Esophagus mucosa (tissue), 1 donor: ENCODE data around the gene HNF1A. TPM values are rescaled to one million over a fixed set of nuclear protein-coding genes. Genes with fewer than 3 reads are reported as not detected.
A peak's percentile ranks its signal among the peaks of the same experiment; 100 is the strongest.
"Not testable (repeated sequence)": the region's sequence is repeated elsewhere in the genome, so short reads cannot be mapped to it uniquely, and the experiment has no call there.

ENCODE experiments used
- ATAC-seq: fragments of 200-7000 bp; cut with Tn5 transposase; one replicate; pipeline ENCODE4 v1.9.1; 2020
- total RNA-seq: library from RNA; stranded (reverse); gene quantifications from one replicate; pipeline ENCODE4 v1.2.4, GENCODE V29; 2023
- donor health status: DM: yes; HTN: yes; CAD: no.

HNF1A gene
- total RNA-seq, 1 donor from 2014 or later: not detected

DNA sequence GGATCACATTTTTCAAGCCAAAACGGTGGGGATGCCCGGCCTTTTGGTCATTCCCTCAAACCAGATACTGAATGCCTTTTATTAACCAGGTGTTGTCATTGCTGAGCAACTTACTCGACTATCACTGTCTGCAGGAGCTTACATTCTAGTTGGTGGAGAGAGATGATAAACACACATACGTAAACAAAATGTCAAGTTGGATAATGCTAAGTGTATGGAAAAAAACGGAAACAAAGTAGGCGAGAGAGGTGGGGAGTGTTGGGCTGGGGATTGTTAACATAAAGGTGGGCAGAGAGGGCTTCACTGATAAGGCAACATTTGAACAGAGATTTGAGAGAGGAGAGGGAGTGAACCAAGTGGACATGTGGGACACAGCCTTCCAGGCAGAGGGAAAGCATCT lies 33.5 kb downstream of the HNF1A start:
- ATAC-seq: no peak

DNA sequence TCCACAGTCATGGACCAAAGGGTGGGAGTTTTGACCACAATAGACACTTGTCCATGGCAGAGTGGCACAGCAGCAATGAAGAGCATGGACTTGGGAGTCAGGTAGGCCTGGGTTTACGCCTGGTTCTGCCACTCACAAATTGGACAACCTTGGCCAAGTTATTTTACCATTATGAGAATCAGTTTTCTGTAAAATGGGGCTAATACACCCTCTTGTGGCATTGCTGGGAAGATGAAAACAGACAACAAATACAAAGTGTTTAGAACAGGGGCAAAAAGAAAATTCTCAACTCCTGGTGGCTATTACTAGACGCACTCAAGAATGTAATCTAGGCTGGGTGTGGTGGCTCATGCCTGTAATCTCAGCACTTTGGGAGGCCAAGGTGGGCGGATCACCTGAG lies 35.4 kb downstream of the HNF1A start:
- ATAC-seq: no peak

DNA sequence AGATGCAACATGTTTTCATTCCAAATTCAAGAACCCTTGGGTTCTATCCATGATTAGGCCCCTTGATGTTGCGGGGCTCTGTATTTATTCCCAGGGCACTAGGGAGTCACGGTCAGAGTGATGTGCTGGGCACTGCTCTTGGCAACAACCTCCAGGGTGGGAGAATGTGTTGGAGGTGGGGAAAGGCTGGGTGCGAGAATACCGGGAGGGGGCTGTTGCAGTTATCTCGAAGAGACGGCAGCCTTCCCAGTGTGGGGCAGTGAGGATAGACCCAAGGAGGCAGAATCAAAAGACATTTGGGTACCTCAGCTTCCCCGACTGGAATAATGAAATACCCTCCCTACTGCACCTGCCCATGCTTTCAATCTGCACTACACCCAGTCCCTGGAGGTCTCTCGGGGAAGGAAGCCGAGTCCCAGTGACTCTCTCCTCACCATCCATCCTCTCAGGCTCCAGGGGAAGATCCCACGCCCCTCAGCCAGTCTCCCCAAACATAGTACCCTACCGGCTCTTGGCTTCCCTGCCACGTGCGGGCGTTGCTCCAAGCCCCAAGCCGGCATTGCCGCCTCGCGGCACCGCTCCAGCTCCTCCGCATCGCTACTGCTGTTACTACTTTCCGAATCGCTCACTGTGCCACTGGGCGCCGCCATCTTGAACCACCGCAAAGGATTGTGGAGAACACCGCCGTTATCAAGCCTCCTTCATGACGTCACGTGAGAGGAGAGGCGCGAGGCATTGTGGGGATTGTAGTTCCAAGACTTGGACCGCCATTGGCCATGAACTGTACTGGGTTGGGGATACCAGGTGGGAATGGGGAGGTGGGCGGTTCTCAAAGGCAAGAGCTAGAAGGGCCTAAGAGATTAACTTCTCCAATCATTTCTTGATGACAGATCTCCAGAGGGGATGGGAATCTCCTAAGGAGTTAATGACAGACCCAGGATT lies 37.8 kb downstream of the HNF1A start, which contains the start of gene C12orf43:
Gene C12orf43, minus strand, starts transcription at position 663 of the 942 bp plus-strand sequence. Its CDS starts 13 bp downstream, at position 650.
- ATAC-seq: peak; percentile 96

DNA sequence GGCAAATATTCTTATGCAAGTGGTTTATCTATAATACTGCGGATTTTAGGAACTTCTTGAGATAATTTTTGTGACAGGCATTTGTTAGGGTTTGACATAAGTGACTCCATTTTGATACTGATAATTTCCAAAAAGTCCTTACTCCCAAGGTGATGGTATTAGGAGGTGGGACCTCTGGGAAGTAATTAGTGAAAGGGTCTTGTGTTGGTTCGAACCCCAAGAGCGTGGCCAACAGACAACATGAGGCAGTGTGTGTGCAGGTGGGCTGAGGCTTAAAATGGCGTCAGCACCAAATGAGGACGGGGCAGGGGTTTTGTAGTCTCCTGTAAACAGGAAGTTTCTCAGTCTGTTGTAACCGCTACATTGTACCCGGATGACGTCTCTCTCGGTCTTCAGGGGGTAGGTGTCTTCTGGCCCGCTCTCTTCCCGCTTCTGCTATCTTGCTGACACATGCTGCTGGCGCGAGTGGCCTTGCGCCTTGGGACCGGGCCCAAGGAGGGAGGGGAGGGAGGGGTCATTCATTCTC lies 39.7 kb downstream of the HNF1A start:
- no peak for ATAC-seq

DNA sequence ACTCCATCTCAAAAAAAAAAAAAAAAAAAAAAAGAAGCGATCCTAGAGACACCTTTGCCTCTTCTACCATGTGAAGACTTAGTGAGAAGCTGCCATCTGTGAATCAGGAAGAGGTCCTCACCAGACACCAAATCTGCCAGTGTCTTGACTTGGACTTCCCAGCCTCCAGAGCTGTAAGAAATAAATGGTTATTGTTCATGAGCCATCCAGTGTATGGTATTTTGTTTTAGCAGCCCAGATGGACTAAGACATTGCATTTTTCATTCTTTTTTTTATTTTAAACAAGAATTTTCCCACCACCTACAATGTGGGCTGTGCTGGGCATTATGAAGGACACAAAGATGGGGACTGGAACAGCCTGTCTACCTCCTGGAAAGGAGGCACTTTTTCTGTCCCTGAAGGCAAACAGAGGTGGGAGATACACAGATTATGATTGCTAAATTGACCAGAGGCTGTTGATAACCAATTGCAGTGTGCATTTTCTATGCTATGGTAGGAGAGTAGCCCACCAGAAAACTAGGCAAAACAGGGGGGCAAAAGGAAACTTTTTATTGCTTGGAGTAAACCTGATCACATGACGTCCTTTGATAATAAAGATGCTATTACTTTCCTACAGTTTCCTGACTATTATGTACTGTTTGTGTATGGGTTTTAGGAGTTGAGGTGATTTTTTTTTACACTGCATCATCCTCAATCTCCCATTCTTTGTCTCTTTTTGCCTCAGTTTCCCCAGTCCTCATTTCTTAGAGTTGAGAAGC lies 40.7 kb downstream of the HNF1A start:
- ATAC-seq: no peak

DNA sequence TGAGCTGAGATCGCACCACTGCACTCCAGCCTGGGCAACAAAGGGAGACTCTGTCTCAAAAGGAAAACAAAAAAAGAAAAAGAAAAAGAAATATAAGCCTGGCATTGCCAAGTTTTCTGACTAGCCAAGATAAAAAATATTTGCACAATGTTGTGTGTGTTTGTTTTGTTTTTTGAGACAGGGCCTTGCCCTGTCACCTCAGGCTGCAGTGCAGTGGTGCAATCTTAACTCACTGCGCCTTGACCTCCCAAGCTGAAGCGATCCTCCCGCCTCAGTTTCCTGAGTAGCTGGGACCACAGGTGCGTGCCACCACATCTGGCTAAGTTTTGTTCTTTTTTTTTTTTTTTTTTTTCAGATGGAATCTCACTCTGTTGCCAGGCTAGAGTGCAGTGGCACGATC lies 43.4 kb downstream of the HNF1A start:
- no peak for ATAC-seq

DNA sequence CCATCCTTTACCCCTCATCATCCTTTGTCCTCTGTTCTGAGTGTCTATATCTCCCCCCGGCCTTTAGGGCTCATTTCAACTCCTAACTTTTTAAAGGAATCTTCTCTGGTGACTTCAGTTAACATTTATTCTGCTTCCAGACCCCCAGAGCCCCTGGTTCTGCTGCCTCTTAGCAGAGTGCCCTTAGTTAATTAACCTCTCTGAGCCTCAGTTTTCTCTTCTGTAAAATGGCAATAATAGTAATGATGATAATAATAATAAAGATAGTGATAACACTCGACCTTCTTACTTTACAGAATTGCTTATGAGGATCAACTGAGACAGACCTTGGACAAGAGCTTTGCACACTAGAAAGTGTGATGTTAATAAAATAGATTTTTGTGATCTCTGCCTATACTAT lies 44.4 kb downstream of the HNF1A start:
- no peak for ATAC-seq

DNA sequence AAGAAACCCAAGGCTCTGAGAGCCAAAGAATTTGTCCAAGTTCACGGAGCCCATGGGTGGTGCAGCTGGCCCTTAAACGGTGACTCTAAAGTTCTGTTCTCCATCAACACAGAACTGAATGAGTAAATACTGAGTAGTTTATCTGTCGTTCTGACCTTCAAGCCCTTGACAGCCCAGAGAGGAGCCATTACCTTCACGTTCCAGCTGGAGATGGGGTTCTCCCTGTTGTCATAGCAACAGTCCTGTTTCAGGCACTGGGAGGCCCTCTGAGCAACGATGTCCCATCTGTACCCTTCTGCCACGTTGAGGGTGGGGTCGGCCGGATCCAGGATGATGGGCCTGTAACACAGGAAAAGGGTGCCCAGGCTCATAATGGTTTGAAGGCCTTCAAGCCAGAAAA lies 45.5 kb downstream of the HNF1A start:
- ATAC-seq: no peak

DNA sequence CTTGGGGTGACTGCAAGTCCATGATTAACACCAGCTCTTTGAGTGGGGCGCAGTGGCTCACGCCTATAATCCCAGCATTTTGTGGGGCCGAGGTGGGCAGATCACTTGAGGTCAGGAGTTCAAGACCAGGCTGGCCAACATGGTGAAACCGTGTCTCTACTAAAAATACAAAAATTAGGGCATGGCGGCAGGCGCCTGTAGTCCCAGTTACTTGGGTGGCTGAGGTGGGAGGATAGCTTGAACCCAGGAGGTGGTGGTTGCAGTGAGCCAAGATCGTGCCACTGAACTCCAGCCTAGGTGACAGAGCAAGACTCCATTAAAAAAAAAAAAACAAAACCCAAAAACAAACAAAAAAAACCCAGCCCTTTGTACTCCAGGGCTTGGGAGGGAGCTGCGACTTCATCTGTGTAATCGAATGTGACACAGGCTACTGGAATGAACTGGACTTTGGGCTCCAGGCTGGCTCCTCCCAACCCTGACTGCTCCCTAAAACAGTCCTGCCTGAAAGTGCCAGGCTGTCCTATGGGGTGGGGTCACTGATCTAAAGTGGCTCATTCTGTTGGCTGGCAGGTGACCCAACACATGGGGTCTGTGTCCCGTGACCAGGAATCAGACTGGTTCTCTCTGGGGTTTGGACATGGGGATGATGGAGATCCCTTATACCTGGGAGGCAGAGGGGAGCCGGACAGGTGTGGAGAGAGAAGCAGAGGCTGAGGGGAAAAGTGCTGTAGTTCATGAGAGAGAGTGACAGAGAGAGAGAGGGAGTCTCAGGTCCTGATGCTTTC lies 47.3 kb downstream of the HNF1A start:
- peak; percentile 84 for ATAC-seq

DNA sequence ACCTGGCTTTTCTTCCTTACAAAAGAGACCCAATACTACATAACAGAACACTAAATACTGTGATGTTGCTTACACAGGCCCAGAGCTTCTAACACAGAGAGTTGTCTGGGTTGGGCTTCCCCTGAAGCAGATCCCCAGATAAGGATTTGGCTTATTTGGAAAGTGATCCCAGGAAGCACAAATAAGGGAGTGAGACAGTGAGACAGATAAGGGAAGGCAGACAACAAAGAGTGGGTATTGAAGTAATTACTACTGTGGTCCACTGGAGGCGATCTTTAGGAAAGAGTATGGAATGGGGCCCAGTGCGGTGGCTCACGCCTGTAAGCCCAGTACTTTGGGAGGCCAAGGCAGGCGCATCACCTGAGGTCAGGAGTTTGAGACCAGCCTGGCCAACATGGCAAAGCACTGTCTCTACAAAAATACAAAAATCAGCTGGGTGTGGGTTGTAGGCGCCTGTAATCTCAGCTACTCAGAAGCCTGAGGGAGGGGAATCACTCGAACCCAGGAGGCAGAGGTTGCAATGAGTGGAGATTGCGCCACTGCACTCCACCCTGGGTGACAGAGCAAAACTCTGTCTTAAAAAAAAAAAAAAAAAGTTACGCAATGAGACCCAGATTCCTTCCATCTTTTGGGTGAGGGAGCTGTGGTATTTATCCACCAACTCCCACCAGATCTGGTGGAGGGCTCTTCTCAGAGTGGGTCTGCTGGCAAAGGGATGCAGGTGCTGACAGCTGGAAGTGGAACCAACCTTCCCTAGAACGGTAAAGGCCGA lies 48.1 kb downstream of the HNF1A start:
- ATAC-seq: peak; percentile 14

DNA sequence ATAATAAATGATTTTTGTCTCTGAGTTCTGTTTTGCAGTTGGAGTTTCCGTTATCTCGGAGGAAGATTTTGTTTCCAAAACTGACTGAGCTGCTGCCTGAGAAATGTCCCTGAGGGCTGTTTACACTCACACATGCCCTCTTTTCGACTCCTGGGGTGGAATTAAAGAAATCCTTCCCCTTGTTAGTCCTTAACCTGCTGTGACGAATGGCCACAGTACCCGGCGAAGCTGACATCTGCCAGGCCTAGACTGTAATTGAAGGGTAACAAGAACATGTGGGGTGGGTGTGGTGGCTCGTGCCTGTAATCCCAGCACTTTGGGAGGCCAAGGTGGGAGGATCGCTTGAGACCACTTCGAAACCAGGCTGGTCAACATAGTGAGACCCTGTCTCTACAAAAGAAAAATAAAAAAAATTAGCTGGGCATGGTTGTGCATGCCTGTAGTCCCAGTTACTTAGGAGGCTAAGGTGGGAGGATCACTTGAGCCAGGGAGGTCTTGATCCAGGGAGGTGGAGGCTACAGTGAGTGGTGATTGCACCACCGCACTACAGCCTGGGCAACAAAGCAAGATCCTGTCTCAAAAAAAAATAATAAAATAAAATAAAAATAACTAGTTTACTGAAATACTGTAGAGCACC lies 52.4 kb downstream of the HNF1A start:
- no peak for ATAC-seq

DNA sequence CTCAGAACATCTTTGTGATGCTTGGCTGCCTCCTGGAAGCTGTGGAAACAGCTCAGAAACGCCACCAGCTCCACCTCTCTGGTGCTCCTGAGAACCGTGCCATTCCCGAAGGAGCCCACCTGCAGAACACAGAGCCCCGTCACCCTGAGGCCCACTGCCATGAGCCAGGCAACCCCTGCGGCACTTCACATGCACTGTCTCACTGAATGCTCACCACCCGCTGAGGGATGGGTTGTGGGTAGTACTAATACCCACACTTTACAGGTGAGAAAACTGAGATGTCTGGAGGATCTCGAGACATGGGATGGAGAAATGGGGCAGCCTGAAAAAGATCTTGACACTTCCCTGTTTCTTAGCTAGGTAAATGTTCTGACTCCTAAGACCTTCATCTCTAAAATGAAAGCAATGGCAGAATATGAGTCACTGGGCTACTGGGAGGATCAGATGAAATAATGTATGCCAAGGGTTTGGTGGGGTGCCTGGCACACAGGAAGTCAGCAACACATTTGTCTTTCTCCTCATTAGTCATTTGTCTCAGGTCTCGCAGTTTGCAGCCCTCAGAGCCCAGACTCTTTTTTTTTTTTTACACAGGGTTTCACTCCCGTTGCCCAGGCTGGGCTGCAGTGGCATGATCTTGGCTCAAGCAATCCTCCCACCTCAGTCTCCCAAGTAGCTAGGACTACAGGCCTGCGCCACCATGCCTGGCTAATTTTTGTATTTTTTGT lies 55.4 kb downstream of the HNF1A start:
- ATAC-seq: peak; percentile 82

DNA sequence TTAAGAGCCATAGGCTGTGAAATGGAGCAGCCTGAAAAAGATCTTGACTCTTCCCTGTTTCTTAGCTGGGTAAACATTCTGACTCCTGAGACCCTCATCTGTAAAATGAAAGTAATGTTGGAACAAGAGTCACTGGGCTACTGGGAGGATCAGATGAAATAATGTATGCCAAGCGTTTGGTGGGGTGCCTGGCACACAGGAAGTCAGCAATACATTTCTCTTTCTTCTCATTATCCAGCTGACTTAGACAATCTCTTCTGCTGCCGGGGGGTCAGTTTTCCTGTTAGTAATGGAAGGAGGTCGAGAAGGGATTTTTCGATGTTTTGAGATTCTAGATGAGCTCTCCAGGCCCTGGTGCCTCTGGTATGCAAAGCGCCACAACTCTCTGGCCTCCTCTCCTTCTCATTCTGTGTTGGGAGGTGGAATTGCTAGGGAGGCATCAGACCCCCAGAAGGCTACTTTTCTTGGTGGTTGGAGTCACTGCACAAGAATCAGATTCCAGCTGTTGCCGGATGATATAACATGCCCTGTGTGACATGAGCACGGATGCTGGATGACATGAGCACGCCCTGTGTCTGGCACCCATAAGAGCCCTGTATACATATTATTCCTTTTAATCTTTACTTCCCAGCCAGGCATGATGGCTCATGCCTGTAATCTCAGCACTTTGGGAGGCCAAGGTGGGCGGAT lies 56.4 kb downstream of the HNF1A start:
- ATAC-seq: no peak

DNA sequence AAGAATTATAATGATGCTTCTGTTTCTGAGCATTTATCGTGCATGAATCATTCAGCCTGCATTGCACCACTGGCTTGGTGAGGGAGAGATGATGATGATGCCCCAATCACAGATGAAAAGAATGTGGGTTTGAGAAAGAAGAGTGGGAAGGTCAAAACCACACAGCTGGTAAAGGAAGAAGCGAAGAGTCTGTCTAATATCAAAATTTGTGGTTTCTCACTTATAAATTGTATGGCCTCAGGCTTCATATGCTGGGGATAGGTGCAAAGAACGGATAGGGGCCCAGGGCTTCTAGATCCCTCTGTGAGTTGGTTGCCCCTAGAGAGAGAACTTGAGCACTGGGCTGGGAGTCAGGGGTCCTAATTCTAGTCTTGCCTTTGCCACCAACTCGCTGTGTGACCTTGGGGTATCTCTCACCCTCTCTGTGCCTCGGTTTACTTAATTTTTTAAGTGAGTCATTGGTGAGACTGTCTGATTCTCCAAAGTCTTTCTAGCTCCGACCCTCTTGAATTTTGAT lies 58.5 kb downstream of the HNF1A start:
- no peak for ATAC-seq

DNA sequence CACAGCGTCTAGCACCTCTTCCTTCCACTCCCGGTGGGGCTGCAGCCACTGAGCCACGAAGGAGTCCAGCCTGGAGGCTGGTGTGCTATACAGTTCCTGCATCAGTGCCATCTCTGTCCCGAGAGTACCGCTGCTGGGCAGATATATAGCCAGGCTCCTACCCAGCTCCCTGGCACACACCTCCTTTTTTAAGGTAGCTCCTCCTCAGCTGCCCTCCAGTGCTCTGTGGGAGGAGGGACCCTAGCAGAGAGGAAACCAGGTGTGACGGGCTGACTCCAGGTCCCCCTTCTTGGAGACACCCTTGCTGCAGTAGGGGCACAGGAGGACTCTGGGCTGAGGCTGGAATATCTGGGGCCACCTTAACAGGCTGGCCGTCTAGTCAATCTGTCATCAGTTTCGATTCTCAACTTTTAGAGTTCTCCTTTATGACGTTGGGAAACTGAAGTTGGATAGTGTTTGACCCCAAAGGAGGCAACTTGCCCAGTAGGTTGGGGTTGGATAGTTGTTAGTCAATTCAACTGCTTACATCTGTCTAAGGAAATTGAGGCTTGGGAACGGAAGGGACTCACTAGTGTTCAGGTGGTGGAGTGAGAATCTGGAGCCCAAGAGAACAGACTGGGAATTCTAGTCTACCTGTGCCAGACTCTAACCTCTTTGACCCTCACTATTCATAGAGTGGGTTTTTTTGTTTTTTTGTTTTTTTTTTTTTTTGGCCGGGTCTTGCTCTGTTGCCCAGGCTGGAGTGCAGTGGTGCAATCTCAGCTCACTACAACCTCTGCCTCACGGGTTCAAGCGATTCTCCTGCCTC lies 60.7 kb downstream of the HNF1A start, which contains the start of gene OASL:
Gene OASL, minus strand, starts transcription at position 386 of the 808 bp plus-strand sequence. Its CDS starts 275 bp downstream, at position 111.
- ATAC-seq: peak; percentile 76

DNA sequence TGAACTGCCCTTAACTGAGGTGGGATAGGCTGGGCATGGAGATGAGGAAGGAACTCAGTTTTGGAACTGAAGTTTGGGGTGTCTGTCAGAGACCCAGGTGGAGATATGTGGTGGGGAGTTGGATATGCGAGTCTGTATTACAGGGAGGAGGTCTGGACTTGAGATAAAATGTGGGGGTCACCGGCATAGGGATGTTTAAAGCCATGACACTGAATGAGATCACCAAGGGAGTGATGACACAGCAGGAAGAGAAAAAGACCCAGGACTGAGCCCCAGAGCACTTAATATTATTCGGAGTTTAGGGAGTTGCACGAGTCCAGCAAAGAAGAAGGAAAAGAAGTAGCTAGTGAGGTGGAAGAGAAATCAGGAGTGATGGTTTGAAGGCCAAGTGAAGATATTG lies 64.7 kb downstream of the HNF1A start:
- no peak for ATAC-seq

DNA sequence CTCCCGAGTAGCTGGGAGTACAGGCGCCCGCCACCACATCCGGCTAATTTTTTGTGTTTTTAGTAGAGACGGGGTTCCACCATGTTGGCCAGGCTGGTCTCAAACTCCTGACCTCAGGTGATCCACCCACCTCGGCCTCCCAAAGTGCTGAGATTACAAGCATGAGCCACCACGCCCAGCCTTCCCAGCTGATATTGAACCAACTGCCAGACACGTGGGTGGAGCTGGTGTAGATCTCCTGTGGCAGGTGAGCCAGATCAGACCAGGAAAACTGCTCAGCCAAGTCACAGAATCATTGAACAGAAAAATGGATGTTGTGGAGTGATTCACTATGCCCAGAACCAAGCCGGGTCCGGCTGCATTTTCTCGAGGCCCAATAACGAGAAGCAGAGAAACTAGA lies 69.1 kb downstream of the HNF1A start:
- ATAC-seq: not testable (repeated sequence)

DNA sequence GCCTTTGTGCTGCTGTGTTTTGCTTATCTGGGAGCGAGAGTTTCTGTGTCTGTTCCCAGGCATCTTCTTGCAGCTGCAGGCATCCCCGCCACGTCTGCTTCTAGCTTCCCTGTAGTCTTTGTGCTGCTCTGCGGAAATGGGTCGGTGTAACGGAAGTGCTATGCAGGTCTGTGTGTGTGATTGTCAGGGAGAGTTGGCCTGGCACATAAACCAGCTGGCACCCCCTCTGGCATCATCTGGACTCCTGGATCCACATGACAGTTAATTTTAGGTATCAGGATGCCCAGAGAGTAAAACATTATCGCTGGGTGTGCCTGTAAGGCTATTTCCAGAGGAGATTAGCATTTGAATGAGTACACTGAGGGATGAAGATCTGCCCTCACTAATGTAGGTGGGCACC lies 70.1 kb downstream of the HNF1A start:
- ATAC-seq: no peak

DNA sequence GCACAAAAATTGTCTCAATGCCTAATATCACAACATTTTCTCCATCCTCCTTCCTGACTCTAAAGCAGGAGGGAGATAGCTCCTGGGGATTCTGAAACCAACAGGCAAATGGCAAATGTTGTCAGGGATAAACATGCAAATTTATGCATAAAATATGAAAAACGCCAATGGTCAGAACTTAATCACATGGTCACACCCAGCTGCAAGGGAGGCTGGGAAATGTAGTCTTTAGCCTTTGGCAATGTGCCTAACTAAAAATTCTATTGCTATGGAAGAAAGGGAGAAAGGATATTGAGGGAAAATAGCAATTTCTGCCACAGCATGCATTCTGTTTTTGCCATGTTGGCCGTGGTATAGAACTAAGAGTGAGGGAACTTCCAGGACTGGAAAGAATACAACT lies 72.4 kb downstream of the HNF1A start:
- no peak for ATAC-seq
